NCI-H146 treated with DMSO at 0.1 percent for 48 hours (cell line): ENCODE results near the gene RAB1A.
"Not testable (repeated sequence)": the region's sequence is repeated elsewhere in the genome, so short reads cannot be mapped to it uniquely, and the experiment has no call there.

Experiments
- DNase-seq: peaks from one replicate; lab custom pipeline; 2025; ENCODE audit not compliant: unreplicated experiment; lab: John Stamatoyannopoulos, UW

Gene RAB1A

GRCh38 chr2:65137197-65137775 is 7.4 kb upstream of the RAB1A start:
- DNase-seq = no peak

DNA sequence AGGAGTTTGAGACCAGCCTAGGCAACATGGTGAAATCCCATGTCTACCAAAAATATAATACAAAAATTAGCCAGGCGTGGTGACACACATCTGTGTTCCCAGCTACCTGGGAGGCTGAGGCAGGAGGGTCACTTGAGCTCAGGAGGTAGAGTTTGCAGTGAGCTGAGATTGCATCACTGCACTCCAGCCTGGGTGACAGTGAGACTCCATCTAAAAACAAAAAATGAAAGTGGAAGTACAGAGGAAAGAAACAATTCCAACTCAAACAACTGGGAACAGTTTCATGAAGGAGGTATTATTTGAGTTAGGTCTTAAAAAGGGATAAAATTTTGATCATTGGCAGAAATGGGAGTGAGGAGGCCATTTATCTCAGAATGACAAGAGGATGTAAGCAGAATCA is 6.3 kb upstream of the RAB1A start:
- no peak for DNase-seq

- no peak for DNase-seq
These were observed 4.3 kb upstream of the RAB1A start for GRCh38 chr2:65134158-65134557.

- DNase-seq = no peak
These were observed 3.7 kb upstream of the RAB1A start for GRCh38 chr2:65133626-65134025.

GRCh38 chr2:65132930-65133329 is 3.0 kb upstream of the RAB1A start:
- not testable (repeated sequence) for DNase-seq

- no peak for DNase-seq
These were observed 814 bp upstream of the RAB1A start for GRCh38 chr2:65130664-65131175.

- no peak for DNase-seq
These were observed 550 bp downstream of the RAB1A start for GRCh38 chr2:65129286-65129825.

DNA sequence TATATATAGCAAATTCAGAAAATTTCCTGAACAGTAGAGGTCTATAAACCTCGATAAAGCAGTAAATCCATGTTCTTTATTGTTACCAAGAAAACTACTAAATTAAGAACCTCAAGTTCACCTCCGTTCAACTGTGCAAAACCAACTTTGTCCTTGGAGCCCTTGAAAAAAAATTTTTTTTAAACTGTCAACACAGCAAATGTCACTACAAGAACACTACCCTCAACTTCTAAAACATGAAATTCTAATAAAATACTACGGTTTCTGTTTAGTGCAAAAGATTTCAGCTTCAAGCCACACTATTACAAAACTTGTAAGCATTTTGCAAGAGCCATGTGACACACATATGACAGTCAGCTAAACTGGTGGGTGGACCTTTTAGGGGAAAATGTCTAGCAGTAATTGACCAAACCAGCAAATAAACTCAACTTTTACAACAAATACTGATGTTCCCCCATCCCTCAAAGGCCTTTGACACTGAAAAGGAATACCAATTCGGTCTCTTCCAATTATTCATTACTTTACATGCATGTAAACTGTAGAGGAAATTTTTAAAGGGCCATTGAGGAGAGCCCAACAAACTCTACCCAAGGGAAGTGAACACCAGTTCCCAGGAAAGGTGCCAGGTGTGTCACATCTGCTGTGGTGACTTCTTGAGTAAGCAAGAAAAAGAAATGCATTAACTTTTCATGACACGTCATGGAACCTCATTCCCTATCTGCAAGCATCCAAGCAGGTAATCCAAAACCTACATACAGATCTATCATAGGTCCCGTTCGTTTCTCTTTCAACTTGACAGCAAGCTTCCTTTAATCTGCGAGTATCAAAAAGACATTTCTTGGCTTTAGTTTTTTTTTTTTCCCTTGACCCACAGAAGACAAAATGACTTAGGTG is 1.4 kb downstream of the RAB1A start:
- DNase-seq = no peak

DNA sequence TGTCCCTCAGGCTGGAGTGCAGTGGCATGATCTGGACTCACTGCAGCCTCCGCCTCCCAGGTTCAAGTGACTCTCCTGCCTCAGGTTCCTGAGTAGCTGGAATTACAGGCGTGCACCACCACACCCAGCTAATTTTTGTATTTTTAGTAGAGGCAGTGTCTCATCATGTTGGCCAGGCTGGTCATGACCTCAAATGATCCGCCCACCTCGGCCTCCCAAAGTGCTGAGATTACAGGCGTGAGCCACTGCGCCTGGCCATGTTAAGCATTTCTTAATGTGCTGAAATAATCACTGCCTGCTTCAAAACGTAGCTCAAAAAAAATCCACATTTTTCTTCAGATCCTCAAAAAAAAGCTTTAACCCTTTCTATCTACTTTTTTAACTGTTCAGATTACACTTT is 4.4 kb downstream of the RAB1A start:
- not testable (repeated sequence) for DNase-seq

- no peak for DNase-seq
These were observed 7.6 kb downstream of the RAB1A start for GRCh38 chr2:65122313-65122712.

- no peak for DNase-seq
These were observed 8.8 kb downstream of the RAB1A start for GRCh38 chr2:65120990-65121693.

DNA sequence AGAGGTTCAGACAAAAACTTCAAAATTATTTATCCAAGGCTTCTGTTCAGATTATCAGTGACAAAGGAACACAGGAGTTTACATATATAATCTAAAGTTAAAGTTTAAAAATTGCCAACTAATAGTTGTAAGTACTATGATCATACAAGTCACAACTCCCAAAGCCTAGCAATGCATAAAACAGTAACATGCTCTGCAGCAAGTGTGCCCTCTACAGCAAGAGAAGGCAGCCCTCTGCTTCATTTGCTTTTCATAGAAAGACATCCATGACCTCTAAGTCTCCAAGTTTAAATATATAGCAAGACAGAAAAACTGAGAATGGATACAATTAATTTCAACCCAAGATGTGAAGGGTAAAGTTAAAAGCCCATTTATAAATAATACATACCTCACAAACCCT is 13.3 kb downstream of the RAB1A start:
- DNase-seq = no peak

- DNase-seq = no peak
These were observed 15.0 kb downstream of the RAB1A start for GRCh38 chr2:65114921-65115320.

DNA sequence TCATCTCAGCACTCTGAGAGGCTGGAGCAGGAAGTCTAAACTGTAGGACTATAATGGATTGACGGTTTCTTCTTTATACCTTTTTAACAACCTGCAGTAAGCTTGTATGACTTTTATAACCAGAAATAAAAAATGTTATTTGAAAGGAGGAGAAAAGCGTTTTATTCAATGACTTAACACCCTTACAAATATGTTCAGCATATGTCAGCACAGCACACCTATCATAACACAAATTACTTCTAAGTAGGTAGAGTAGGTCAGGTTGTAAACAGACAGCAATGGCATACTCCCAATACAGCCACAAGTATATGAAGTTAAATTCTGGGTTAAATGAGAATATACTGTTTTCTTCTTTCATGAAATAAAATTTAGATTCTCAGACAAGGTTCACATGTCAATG is 16.1 kb downstream of the RAB1A start:
- DNase-seq = no peak

DNA sequence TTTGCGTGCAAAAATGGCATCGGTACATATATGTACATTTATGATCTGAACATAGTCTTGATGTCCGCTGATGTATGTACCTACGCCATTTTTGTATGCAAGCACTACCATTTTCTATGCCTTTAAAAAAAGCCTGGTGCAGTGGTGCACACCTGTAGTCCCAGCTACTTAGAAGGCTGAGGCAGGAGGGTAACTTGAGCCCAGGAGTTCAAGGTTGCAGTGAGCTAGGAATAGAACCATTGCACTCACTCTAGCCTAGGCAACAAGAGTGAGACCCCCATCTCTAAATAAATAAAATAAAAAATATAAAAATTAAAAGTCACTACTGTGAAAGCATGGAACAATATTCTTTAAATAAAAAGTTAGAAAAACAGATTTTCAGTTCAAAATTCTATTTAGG is 16.7 kb downstream of the RAB1A start:
- DNase-seq = no peak

DNA sequence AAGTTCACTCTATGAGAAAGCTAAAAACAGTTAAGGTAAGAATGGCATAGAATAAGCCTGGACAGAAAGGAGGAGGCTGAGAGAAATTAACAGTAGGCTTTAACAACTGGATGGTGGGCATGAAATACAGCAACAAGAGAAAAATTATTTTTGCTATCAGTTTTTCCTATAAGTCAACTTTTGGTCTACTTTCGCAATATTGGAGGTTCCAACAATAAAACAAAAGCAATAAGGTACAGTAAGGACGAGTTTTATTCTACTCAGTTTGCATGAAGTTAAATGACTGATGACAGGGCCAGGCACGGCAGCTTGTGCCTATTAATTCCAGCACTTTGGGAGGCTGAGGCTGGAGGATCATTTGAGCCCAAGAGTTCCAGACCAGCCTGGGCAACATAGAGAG is 17.3 kb downstream of the RAB1A start:
- DNase-seq = no peak

DNA sequence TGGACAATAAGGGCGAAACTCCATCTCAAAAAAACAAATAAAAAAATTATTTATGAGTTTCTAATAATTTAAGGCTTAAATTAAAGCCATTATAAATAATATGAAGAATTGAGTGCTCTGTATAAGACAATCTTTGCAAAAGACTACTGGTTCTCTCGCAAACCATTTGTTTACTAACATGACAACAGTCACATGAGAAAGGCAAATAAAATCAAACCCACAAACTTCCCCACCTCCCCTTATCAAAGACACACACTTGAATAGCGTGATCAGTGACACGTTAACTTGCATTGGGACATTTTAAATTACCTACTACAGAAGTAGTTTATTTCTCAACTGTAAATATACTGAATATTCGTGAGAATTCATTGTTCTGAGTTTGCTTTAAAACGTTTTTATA is 21.1 kb downstream of the RAB1A start:
- DNase-seq = no peak

GRCh38 chr2:65107530-65107929 is 22.4 kb downstream of the RAB1A start:
- DNase-seq = no peak

GRCh38 chr2:65103013-65103715 is 26.7 kb downstream of the RAB1A start:
- DNase-seq = no peak

GRCh38 chr2:65101071-65101470 is 28.8 kb downstream of the RAB1A start:
- no peak for DNase-seq

DNA sequence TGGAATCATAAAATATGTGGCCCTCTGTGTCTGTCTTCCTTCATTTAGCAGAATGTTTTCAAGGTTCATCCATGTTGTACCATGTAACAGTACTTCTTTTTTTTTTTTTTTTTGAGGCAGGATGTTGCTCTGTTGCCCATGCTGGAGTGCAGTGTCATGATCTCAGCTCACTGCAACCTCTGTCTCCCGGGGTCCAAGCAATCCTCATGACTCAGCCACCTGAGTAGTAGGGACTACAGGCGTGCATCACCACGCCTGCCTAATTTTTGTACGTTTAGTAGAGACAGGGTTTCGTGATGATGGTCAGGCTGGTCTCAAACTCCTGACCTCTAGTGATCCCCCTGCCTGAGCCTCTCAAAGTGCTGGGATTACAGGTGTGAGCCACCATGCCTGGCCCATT is 31.2 kb downstream of the RAB1A start:
- no peak for DNase-seq
